HG03103 (cell line): ENCODE measurements around the gene PPP1R9B.

ENCODE experiments used
- ATAC-seq: cut with Tn5 transposase; IDR thresholded peaks from one replicate; pipeline ENCODE4 v1.9.1; 2021; ENCODE audit warnings: low read depth; ENCODE audit not compliant: unreplicated experiment

PPP1R9B gene

GRCh38 chr17:50161911-50162288 lies 11.4 kb upstream of the PPP1R9B start:
- no peak for ATAC-seq

GRCh38 chr17:50161023-50161910 lies 10.8 kb upstream of the PPP1R9B start:
- ATAC-seq: peak; percentile 77

GRCh38 chr17:50157891-50158290 lies 7.4 kb upstream of the PPP1R9B start:
- no peak for ATAC-seq

- no peak for ATAC-seq
Observed at GRCh38 chr17:50155115-50155819, 4.8 kb upstream of the PPP1R9B start.

DNA sequence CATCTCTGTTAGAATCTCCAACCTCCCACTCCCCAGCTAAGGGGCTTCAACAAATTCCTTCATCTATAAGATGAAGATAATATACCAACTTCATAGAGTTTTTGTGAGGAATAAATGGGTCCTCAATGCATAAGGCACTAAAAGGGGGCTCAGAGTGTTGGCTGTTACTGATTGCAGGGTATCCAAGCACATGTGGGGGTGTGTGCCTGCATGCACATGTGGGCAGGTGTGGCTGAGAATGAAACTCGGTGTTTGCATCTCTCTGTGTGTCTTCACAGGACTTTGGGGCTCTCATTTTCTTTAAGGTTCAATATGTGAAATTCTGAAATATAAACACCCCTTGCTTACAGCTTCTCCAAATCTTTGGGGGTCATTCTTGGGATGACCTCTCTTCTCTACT lies 4.1 kb upstream of the PPP1R9B start:
- no peak for ATAC-seq

DNA sequence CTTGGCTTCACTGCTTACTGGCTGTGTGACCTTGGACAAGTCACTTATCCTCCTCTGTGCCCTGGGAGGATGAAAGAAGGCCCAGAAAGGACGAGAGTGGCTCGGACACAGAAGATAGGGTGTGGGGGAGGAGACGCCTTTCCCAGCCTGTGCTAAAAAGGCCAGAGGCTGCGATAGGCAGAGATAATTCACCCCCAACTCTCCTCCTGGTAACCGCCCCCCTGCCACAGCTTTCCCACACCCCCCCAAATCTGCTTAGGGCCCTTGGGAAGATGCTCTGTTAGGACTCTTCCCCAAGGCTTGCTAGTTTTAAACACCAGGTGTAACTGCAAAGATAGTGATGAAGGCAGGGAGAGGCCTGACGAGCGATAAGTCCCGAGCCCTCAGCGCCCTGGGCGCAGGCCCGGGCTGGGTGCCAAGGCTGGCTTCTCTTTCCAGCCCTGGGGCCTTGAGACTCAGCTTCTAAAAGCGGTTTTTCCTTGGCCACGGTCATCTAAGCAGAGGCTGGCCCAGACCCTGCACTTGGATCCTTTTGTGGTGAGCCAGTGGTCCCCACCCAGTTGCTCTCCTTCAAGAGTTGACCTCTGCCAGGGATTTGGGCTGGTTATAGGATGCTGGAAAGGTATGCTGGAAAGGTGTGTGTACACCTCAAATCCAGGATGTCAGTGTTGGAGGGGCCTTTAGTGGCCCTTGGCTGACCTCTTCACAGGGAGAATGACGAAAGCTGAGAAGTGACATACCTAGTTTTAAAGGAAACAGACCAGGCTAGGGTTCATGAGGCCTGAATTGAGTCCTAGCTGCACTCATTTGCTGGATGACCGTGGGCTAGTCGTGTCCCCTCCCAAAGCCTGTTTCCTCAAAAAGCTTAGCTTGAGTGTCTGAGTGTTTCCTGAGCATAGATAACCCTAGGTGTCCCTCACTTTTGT lies 3.4 kb upstream of the PPP1R9B start:
- ATAC-seq: no peak

GRCh38 chr17:50152736-50153135 lies 2.3 kb upstream of the PPP1R9B start:
- no peak for ATAC-seq

DNA sequence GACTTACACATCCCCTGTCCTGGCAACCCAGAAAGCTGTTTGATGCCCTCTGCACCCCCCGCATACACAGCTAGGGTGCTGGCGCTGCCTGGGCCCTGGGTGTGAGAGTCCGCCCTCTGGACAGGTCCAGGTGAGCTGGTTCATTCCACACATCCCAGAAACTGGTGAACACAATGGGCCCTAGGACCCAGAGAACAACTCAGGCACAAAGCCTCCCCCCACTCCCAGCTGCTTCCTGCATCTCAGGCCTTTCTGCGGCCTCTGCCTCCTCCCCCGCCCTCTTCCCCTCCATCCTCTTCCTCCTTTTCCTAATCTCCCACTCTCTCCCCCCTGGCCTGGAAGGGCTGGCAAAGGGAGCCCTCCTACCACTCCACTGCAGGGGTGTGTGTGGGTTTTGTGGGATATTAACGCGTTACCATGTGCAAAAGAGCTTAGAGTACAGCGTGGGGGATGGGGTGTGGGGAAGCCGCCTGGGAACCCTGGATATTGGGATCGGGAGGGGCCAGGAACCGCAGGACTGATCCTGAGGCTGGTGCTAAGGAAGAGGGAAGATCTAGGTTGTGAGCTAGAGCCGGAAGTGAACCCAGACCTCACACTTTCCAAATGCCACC lies 1.6 kb upstream of the PPP1R9B start:
- no peak for ATAC-seq

DNA sequence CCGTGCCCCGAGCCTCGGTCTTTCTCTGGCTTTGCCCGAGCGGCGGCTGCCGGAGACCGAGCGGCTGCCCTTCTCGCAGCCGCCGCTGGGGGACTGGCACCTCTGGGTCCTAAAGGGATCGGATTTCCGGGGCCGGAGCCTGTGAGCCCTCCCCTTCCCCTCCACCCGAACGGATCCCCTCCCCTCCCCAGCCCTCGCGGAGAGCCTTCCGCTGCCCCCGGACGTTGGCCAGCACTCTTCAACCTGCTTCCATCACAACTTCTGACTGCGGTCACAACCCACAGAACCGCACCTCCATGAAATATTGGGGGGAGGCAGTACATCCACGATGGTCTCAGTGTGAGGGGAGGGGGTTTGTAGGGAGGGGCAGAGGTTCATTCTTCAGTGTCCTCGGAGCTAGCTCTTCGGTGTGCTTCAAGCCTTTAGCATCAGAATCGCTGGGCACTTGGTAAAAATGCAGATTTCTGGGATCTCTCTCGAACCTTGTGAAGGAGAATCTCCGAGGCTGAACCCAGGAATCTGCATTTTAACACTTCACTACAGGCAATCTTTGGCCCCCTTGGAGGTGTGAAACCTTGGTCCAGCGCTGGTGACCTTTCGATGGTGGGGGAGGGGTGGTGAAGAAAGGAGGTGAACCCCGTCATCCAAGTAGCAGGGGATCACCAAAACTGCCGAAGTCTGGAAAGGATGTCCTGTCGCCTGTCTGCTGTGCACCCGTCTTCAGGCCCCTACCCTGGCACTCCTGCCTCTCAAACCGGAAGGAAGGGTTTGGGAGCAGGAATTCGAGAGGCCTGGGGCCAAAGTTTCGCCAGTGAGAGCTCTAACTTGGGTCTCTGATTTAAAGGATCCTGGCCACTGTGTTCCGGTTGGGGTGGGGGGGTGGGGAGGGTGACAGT lies 812 bp upstream of the PPP1R9B start:
- peak; percentile 31 for ATAC-seq

DNA sequence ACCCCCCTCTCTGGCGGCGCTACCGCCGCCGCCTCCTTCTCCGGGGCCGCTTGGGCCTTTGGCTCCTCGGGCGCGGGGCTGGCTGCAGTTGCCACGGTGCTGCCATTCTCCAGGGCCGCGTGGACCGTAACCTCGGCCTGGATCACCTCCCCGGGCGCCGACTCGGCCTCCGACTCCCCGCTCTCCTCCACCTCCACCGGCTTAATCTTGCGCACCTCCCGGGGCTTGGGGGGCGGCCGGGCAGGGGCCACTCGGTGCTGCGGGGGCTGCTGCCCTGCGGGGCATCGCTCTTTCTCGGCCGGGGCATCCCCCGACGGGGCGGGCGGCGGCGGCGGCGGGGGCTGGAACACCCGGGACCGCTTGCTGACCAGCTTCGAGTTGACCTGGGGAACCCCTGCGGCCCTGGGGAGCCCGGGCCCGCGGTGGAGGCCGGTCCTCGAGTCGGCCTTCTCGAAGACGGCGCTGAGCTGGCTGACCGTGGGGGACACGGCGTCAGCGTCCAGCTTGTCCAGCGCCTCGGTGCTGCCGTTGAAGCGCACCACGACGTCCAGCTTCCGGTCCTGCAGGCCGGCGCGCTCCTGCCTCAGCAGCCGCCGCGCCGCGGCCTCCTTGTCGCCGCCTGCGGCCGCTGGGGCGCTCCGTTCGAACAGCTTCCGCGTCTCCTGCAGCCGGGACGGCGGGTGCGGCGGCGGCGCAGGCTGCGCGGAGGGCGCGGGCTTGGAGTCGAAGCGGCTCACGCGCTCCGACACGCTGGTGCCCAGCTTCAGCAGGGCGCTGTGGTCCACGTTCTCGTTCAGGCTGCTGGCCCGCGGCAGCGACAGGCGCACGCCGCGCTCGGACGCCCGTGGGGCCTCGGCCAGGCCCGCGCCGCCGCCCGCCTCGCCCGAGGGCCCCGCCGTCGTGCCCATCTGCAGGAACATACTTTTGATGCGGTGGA lies 792 bp downstream of the PPP1R9B start:
- no peak for ATAC-seq

DNA sequence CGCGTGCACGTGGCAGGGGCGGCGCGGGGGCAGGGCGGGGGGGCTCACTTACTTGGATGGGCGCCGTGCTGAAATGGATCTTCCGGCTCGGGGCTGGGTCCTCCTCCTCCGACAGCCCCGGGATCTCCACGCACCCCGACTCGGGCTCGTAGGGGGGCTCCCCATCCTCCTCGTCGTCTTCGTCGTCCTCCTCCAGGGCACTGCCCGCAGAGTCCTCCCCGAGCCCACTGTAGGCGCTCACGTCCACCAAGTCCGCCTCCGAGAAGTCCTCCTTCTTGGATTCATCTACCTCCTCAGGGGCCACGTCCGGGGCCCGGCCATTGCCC lies 1.4 kb downstream of the PPP1R9B start:
- no peak for ATAC-seq

DNA sequence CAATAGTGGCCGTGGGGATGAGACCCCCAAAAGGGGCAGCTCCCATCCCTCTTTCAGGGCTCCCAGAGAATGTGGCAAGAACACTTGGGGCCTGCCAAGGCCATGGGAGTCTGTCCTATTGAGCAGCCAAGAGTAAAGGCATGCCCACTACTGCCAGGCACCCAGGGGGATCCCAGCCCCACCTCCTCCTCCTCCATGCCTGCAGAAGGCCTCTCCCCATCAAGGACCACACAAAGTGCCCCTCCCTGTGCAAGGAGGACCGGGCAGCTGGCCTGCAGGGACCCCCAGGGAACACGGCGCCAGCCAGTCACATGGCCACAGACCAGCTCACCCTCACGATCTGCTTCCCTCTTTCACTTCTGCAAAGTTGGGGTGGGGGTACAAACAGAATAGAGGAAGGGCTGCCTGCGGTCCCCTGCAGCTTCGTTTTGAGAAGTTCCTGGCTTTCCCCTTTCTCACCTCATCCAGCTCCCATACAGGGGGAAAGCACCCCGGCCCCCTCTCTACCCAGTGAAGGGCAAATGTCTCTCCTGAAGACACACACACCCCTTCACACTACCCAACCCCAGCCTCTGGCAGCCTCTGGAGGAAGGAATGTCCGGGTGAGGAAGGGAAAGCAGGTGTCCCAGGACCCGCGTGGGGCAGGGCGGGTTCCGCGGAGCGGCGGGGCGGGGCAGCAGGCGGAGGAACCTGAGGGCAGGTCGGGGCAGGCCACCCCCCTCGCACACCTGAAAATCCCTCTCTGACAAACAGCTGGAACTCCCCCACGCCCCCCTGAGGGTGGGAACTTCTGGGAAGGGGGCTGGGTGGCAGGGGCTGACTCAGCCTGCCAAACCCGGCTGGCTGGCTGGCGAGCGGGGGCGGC lies 2.0 kb downstream of the PPP1R9B start:
- ATAC-seq: no peak

DNA sequence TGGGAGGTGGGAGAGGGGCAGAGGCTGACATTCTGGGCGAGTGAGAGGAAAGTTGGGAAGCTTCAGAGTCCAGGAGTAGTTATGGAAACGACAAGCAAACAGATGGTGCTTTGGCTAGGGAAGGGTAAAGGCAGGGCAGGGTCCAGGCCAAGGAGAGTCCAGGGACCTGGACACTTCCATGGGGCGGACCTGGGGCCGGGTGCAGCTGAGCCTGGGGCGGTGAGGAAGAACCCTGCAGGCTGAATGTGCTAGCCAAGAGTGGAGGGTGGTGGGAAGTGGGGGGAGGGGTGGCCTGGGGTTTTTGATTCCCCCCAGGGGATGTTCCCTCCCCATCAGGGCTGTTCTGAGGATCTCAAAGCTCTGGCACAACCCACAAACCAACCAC lies 2.6 kb downstream of the PPP1R9B start:
- no peak for ATAC-seq

- ATAC-seq: no peak
Observed at GRCh38 chr17:50146927-50147665, 3.4 kb downstream of the PPP1R9B start.

- ATAC-seq: no peak
Observed at GRCh38 chr17:50146230-50146926, 4.1 kb downstream of the PPP1R9B start.

DNA sequence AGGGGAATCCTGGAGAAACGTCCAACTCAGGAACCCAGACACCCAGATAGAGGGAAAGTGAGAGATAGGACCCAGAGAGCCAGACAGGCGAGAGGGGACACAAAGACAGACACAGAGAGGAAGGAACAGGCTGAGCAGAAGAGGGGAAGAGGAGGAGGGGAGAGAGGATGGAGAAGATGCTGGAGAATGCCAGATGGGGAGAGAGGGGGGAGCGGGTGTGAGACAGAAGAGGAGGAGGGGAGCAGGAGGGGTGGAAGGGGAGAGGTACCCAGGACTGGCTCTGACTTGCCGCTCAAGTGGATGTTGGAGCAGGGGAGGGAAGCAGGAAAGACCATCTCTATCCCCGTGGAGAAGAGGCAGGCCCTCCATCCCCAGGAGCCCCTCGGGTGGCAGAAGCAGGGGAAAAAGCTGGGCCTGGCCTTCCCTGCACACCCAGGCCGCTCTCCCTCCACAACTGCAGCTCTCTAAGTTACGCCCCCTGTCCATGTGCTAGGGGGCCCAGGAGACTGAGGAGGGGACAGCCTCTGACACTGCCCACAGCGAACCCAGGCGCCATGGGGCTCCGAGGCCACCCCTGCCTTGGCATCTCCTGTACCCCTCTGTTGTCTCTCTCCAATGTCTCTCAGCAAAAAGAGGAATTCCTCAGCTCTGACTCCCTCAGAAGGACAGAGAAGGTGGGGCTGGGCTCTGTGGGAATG lies 4.8 kb downstream of the PPP1R9B start:
- ATAC-seq: no peak
